ENCODE results near the gene TMEM170B. TPM values are rescaled to one million over a fixed set of nuclear protein-coding genes. Genes with fewer than 3 reads are reported as not detected.

Gene TMEM170B
- total and polyA plus RNA-seq, 2 donors: 1.7 to 1.8 TPM

DNA sequence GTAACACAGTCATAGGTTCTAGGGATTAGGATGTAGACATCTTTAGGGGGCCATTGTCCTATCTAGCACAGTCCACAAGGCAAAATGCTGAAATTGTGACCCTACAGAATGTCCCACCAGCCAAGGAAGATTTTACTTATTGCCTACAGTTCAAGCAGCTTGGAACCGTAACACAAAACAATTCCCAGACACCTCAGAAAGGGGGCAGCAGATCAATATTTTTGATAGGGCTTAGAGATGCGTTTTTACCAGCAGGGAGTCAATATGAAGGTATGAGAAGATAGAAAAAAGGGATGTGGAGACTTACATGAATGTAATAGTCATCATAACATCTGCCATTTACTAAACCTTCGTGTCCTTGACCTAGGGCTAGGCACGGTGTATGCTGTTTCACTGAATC is 81.0 kb downstream of the TMEM170B start:
- no peak overlapping the region for H3K27ac ChIP-seq (ENCODE audit: low read depth in 1 of 2, low read length in 1 of 2)
- H3K4me3 ChIP-seq (ENCODE audit: low read length in 2 of 2): no peak overlapping the region
- no peaks in the 10 kb centered on the region for H3K4me1 ChIP-seq (ENCODE audit: control insufficient read depth in 2 of 2, insufficient read depth in 2 of 2, low read length in 2 of 2)
- 86% methylated on average over 4 of the region's 4 CpGs for WGBS
- DNase-seq (ENCODE audit: low read depth in 6 of 9, low spot score in 9 of 9): no peak
- no peaks in the 10 kb centered on the region for H3K36me3 ChIP-seq (ENCODE audit: control insufficient read depth in 2 of 2, insufficient read depth in 2 of 2, low read length in 1 of 2)
- no peaks in the 10 kb centered on the region for H3K9me3 ChIP-seq (ENCODE audit: control insufficient read depth in 2 of 2, insufficient read depth in 1 of 2, low read length in 1 of 2)
- H3K27me3 ChIP-seq (ENCODE audit: control insufficient read depth in 2 of 2, insufficient read depth in 1 of 2, low read length in 1 of 2): no peaks in the 10 kb centered on the region

DNA sequence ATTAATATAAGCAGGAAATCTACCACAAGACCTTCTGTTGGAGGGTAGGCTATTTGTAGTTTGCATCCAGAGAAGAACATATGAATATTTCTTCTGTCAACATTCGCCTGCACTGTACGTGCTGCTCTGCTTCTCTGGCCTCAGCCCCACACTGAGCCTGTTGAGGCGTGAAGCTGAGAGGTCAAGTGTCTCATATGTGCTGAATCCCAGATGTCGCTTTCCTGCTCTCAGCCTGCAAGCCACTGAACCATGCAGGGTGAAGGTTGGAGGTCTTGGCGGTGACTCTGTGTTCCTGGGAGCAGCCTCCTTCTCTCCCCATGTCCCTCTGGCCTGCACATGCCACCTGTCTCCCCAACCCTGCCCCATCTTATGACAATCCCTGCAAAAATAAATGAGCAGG is 83.6 kb downstream of the TMEM170B start:
- Histone ChIP-seq H3K36me3 (ENCODE audit: control insufficient read depth in 2 of 2, insufficient read depth in 2 of 2, low read length in 1 of 2) (no peaks in the 10 kb centered on the region), H3K27me3 (ENCODE audit: control insufficient read depth in 2 of 2, insufficient read depth in 1 of 2, low read length in 1 of 2) (no peaks in the 10 kb centered on the region), H3K27ac (ENCODE audit: low read depth in 1 of 2, low read length in 1 of 2) (no peak overlapping the region), H3K4me3 (ENCODE audit: low read length in 2 of 2) (no peak overlapping the region), H3K9me3 (ENCODE audit: control insufficient read depth in 2 of 2, insufficient read depth in 1 of 2, low read length in 1 of 2) (no peaks in the 10 kb centered on the region), H3K4me1 (ENCODE audit: control insufficient read depth in 2 of 2, insufficient read depth in 2 of 2, low read length in 2 of 2) (no peaks in the 10 kb centered on the region)
- WGBS: 96% methylated on average over 5 of the region's 5 CpGs
- DNase-seq (ENCODE audit: low read depth in 6 of 9, low spot score in 9 of 9): no peak

DNA sequence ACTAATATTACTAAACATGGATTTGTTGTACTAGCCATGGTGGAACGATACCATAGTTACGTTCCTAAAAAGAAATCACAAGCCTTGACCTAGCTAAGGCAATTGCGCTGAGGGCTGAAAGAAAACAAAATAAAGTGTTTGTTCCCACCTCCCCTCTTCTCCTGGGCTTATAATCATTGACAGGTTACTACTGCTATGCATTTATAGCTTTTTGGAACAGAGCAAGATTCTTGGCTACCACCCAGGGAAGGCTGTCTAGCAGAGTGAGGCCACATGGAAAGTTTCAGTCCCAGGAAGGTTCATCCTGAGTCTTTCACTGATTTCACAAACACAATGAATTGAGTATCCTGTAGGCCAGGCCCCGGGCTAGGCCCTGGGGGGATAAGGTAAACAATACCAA is 84.6 kb downstream of the TMEM170B start:
- H3K4me1 ChIP-seq (ENCODE audit: control insufficient read depth in 2 of 2, insufficient read depth in 2 of 2, low read length in 2 of 2): no peaks in the 10 kb centered on the region
- H3K4me3 ChIP-seq (ENCODE audit: low read length in 2 of 2): no peak overlapping the region
- H3K9me3 ChIP-seq (ENCODE audit: control insufficient read depth in 2 of 2, insufficient read depth in 1 of 2, low read length in 1 of 2): no peaks in the 10 kb centered on the region
- no peaks in the 10 kb centered on the region for H3K36me3 ChIP-seq (ENCODE audit: control insufficient read depth in 2 of 2, insufficient read depth in 2 of 2, low read length in 1 of 2)
- no peaks in the 10 kb centered on the region for H3K27me3 ChIP-seq (ENCODE audit: control insufficient read depth in 2 of 2, insufficient read depth in 1 of 2, low read length in 1 of 2)
- WGBS: 97% methylated on average over 4 of the region's 4 CpGs
- no peak for DNase-seq (ENCODE audit: low read depth in 6 of 9, low spot score in 9 of 9)
- no peak overlapping the region for H3K27ac ChIP-seq (ENCODE audit: low read depth in 1 of 2, low read length in 1 of 2)

DNA sequence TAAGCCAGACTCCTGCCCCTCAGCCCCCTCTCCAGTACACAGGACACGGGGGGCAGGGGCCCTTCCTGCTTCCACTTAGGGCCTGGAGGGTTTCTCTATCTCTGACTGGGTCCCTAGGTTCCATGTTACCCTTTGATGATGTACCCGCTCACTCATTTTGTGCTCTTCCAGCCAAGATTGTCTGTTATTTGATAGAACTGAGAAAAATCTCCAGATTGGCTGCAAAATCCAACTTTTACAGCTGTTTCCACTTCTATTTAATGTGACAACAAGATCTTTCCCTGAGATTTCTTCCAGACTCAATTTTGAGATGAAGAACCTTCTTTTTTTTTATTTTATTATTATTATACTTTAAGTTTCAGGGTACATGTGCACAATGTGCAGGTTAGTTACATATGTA is 85.7 kb downstream of the TMEM170B start:
- Histone ChIP-seq H3K36me3 (ENCODE audit: control insufficient read depth in 2 of 2, insufficient read depth in 2 of 2, low read length in 1 of 2) (no peaks in the 10 kb centered on the region), H3K27me3 (ENCODE audit: control insufficient read depth in 2 of 2, insufficient read depth in 1 of 2, low read length in 1 of 2) (no peaks in the 10 kb centered on the region), H3K4me1 (ENCODE audit: control insufficient read depth in 2 of 2, insufficient read depth in 2 of 2, low read length in 2 of 2) (no peaks in the 10 kb centered on the region), H3K27ac (ENCODE audit: low read depth in 1 of 2, low read length in 1 of 2) (no peak overlapping the region), H3K4me3 (ENCODE audit: low read length in 2 of 2) (no peak overlapping the region), H3K9me3 (ENCODE audit: control insufficient read depth in 2 of 2, insufficient read depth in 1 of 2, low read length in 1 of 2) (no peaks in the 10 kb centered on the region)
- DNase-seq (ENCODE audit: low read depth in 6 of 9, low spot score in 9 of 9): no peak
- WGBS: 93% methylated on average over 2 of the region's 2 CpGs

DNA sequence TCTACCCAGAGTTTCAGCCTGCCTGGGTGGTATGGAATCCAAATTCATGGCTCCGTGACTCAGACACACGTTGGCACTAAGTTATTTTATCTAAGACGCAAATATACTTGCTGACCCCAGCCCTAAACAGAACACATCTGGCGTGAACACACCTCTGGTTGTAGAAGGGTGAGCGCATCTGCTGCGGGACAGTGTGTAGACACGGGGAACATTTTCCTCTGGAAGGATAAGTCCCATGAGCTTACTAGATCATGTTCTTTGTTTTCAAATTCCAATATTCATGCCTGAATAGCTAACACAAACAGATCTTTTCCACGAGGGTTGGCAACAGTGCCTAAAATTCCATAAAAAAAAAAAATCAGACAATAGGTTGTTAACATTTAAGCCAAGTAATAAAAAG is 87.8 kb downstream of the TMEM170B start:
- 94% methylated on average over 8 of the region's 8 CpGs for WGBS
- no peak for DNase-seq (ENCODE audit: low read depth in 6 of 9, low spot score in 9 of 9)
- Histone ChIP-seq H3K4me1 (ENCODE audit: control insufficient read depth in 2 of 2, insufficient read depth in 2 of 2, low read length in 2 of 2) (no peaks in the 10 kb centered on the region), H3K36me3 (ENCODE audit: control insufficient read depth in 2 of 2, insufficient read depth in 2 of 2, low read length in 1 of 2) (no peaks in the 10 kb centered on the region), H3K27me3 (ENCODE audit: control insufficient read depth in 2 of 2, insufficient read depth in 1 of 2, low read length in 1 of 2) (no peaks in the 10 kb centered on the region), H3K4me3 (ENCODE audit: low read length in 2 of 2) (no peak overlapping the region), H3K27ac (ENCODE audit: low read depth in 1 of 2, low read length in 1 of 2) (no peak overlapping the region), H3K9me3 (ENCODE audit: control insufficient read depth in 2 of 2, insufficient read depth in 1 of 2, low read length in 1 of 2) (no peaks in the 10 kb centered on the region)

DNA sequence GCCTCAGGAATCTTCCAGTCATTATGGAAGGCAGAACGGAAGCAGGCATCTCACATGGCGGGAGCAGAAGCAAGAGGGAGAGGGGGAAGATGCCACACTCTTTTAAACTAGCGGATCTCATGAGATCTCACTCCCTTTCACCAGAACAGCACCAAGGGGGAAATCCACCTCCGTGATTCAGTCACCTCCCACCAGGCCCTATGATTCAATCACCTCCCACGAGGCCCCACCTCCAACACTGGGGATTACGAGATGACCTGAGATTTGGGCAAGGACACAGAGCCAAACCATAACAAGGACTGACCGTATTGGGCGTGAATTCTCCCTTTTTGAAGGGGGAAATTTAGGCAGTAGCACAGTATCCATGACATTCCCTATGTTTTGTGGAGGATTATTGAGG is 88.8 kb downstream of the TMEM170B start:
- DNase-seq (ENCODE audit: low read depth in 6 of 9, low spot score in 9 of 9): no peak
- WGBS: 95% methylated on average over 8 of the region's 8 CpGs
- no peak overlapping the region for H3K4me3 ChIP-seq (ENCODE audit: low read length in 2 of 2)

DNA sequence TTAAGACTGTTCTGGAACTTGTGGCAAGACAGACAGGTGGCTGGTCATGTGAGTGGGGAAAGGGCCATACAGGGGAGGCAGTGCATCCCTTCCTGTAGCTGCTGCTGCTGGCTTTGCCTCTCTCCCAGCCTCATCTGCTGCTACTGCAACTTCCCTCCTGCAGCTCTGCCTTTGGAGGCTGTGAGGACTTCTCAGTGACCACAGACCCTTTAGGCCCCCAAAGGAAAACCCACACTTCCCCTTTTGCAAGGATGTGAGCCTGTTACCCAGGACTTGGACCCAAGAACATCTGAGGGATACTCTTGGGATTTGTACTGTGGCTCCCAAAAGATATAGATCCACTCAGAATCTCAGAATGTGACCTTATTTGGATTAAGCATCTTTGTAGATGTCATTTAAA is 91.0 kb downstream of the TMEM170B start:
- Histone ChIP-seq H3K4me3 (ENCODE audit: low read length in 2 of 2) (no peak overlapping the region), H3K9me3 (ENCODE audit: control insufficient read depth in 2 of 2, insufficient read depth in 1 of 2, low read length in 1 of 2) (no peaks in the 10 kb centered on the region), H3K4me1 (ENCODE audit: control insufficient read depth in 2 of 2, insufficient read depth in 2 of 2, low read length in 2 of 2) (no peaks in the 10 kb centered on the region), H3K27ac (ENCODE audit: low read depth in 1 of 2, low read length in 1 of 2) (no peak overlapping the region), H3K27me3 (ENCODE audit: control insufficient read depth in 2 of 2, insufficient read depth in 1 of 2, low read length in 1 of 2) (no peaks in the 10 kb centered on the region), H3K36me3 (ENCODE audit: control insufficient read depth in 2 of 2, insufficient read depth in 2 of 2, low read length in 1 of 2) (no peaks in the 10 kb centered on the region)
- no peak for DNase-seq (ENCODE audit: low read depth in 6 of 9, low spot score in 9 of 9)

More for the DNA sequence above, 88.8 kb downstream of the TMEM170B start:
- H3K27ac ChIP-seq (ENCODE audit: low read depth in 1 of 2, low read length in 1 of 2): no peak overlapping the region
- no peaks in the 10 kb centered on the region for H3K27me3 ChIP-seq (ENCODE audit: control insufficient read depth in 2 of 2, insufficient read depth in 1 of 2, low read length in 1 of 2)
- no peaks in the 10 kb centered on the region for H3K9me3 ChIP-seq (ENCODE audit: control insufficient read depth in 2 of 2, insufficient read depth in 1 of 2, low read length in 1 of 2)
- no peaks in the 10 kb centered on the region for H3K4me1 ChIP-seq (ENCODE audit: control insufficient read depth in 2 of 2, insufficient read depth in 2 of 2, low read length in 2 of 2)
- no peaks in the 10 kb centered on the region for H3K36me3 ChIP-seq (ENCODE audit: control insufficient read depth in 2 of 2, insufficient read depth in 2 of 2, low read length in 1 of 2)

DNA sequence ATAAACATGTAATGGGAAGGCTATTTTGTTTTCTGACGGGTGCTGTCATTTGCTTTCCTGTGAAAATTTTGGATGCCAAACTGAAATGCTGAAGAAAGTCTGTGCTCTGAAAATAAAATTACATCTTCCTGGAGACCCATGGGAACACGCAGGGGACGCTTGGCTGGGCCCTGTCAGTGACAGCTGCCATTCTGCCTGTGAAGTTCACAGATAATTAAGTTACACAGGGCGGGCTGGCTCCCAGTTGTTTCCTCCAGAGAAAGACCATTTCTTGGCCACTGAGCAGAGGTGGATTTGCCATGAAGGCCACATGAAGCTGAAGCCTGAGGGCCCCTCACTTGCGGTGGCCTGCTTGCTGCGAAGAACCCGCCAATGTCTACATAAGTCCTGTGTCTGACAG is 93.5 kb downstream of the TMEM170B start:
- WGBS: 95% methylated on average over 7 of the region's 7 CpGs
- Histone ChIP-seq H3K27ac (ENCODE audit: low read depth in 1 of 2, low read length in 1 of 2) (no peak overlapping the region), H3K9me3 (ENCODE audit: control insufficient read depth in 2 of 2, insufficient read depth in 1 of 2, low read length in 1 of 2) (no peaks in the 10 kb centered on the region), H3K4me3 (ENCODE audit: low read length in 2 of 2) (no peak overlapping the region), H3K27me3 (ENCODE audit: control insufficient read depth in 2 of 2, insufficient read depth in 1 of 2, low read length in 1 of 2) (no peaks in the 10 kb centered on the region), H3K4me1 (ENCODE audit: control insufficient read depth in 2 of 2, insufficient read depth in 2 of 2, low read length in 2 of 2) (no peaks in the 10 kb centered on the region), H3K36me3 (ENCODE audit: control insufficient read depth in 2 of 2, insufficient read depth in 2 of 2, low read length in 1 of 2) (no peaks in the 10 kb centered on the region)
- no peak for DNase-seq (ENCODE audit: low read depth in 6 of 9, low spot score in 9 of 9)

DNA sequence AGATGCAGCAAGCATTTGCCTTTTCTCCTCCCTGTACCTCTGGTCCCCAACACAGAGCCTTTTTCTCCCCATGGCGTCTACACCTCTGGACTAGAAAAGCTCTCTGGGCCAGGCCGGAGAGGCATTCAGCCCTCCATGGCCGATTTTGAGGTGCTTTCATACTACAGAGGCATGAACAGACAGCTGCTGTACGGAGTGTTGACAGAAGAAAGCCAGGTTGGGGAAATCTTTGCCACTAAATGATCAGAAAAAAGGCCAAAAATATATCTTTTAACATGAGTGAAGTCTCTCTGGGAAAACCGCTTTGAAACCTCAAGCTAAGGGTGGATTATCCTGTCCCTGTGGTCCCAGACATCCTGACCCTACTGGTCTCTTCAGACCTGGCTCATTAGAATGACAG is 94.0 kb downstream of the TMEM170B start:
- H3K27me3 ChIP-seq (ENCODE audit: control insufficient read depth in 2 of 2, insufficient read depth in 1 of 2, low read length in 1 of 2): no peaks in the 10 kb centered on the region
- DNase-seq (ENCODE audit: low read depth in 6 of 9, low spot score in 9 of 9): no peak
- H3K36me3 ChIP-seq (ENCODE audit: control insufficient read depth in 2 of 2, insufficient read depth in 2 of 2, low read length in 1 of 2): no peaks in the 10 kb centered on the region
- no peak overlapping the region for H3K4me3 ChIP-seq (ENCODE audit: low read length in 2 of 2)
- 93% methylated on average over 5 of the region's 5 CpGs for WGBS
- H3K27ac ChIP-seq (ENCODE audit: low read depth in 1 of 2, low read length in 1 of 2): no peak overlapping the region
- no peaks in the 10 kb centered on the region for H3K4me1 ChIP-seq (ENCODE audit: control insufficient read depth in 2 of 2, insufficient read depth in 2 of 2, low read length in 2 of 2)
- no peaks in the 10 kb centered on the region for H3K9me3 ChIP-seq (ENCODE audit: control insufficient read depth in 2 of 2, insufficient read depth in 1 of 2, low read length in 1 of 2)

DNA sequence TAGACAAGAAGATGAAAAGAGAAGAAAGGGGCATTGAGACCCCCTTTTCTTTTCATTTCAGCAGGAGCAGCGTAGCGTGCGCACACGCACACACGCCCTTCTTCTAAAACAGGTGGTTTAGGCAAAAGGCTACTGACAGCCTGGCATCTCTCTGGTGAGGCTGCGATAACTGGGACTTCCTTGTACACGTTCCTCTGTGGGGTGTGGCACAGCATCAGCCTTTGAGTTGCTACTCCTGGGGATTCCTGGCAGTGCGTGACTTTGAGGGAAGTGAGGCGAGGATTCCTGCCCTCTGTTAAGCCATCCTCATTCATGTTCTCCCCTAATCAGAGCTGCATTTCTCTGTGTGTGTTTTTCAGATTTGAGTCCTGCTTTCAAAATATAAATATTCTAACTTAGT is 94.7 kb downstream of the TMEM170B start:
- Histone ChIP-seq H3K27ac (ENCODE audit: low read depth in 1 of 2, low read length in 1 of 2) (no peak overlapping the region), H3K4me1 (ENCODE audit: control insufficient read depth in 2 of 2, insufficient read depth in 2 of 2, low read length in 2 of 2) (no peaks in the 10 kb centered on the region), H3K4me3 (ENCODE audit: low read length in 2 of 2) (no peak overlapping the region), H3K27me3 (ENCODE audit: control insufficient read depth in 2 of 2, insufficient read depth in 1 of 2, low read length in 1 of 2) (no peaks in the 10 kb centered on the region), H3K9me3 (ENCODE audit: control insufficient read depth in 2 of 2, insufficient read depth in 1 of 2, low read length in 1 of 2) (no peaks in the 10 kb centered on the region), H3K36me3 (ENCODE audit: control insufficient read depth in 2 of 2, insufficient read depth in 2 of 2, low read length in 1 of 2) (no peaks in the 10 kb centered on the region)
- WGBS: 74% methylated on average over 9 of the region's 9 CpGs
- no peak for DNase-seq (ENCODE audit: low read depth in 6 of 9, low spot score in 9 of 9)

All from thymus (tissue), 11 donors.